H1 (cell line): Measurements from ENCODE around the gene TFF1. TPM values are rescaled to one million over a fixed set of nuclear protein-coding genes. Genes with fewer than 3 reads are reported as not detected.

Source experiments
- CTCF ChIA-PET: fragments of 300-600 bp; sonication (Branson Sonifier 250); formaldehyde crosslinking; loops from one replicate; lab custom pipeline; 2021; ENCODE audit not compliant: partially characterized antibody; lab: Charles Lee
- POLR2A ChIA-PET: fragments of 300-600 bp; sonication (Branson Sonifier 250); formaldehyde crosslinking; loops from one replicate; lab custom pipeline; 2021; ENCODE audit warnings: inconsistent platforms; ENCODE audit not compliant: partially characterized antibody; lab: Charles Lee
- DNase-seq, 2 experiments: peaks; one replicate each; pipeline versions ENCODE4 v3.0.0 to v3.0.0-alpha.2; 2010 to 2022; ENCODE audit warnings: low spot score in 2 of 2, low read depth in 1 of 2, mixed read lengths in 1 of 2
- FAIRE-seq: peaks from 2 replicates; lab custom pipeline; 2011; peaks lifted over from hg19 to GRCh38; lab: Jason Lieb, UNC
- H2AFZ ChIP-seq: 2 replicates; pipeline ENCODE4 v1.8.1; 2012; ENCODE audit warnings: low read length, inconsistent platforms
- H2AK5ac ChIP-seq: 2 replicates; pipeline ENCODE4 v1.6.1; 2013; ENCODE audit warnings: low read depth, low read length
- H2BK120ac ChIP-seq: replicated peaks from 2 replicates; pipeline ENCODE3; 2013; ENCODE audit warnings: low read depth, low read length, inconsistent platforms
- H2BK12ac ChIP-seq: 2 replicates; pipeline ENCODE4 v1.6.1; 2013; ENCODE audit warnings: low read depth, low read length
- H2BK15ac ChIP-seq: 2 replicates; pipeline ENCODE4 v1.6.1; 2013; ENCODE audit warnings: low read length
- H2BK20ac ChIP-seq: 2 replicates; pipeline ENCODE4 v1.6.1; 2013; ENCODE audit warnings: low read length
- H2BK5ac ChIP-seq: 2 replicates; pipeline ENCODE4 v1.6.1; 2013; ENCODE audit warnings: low read depth, low read length
- H3K14ac ChIP-seq: 2 replicates; pipeline ENCODE4 v1.6.1; 2013; ENCODE audit warnings: inconsistent platforms; ENCODE audit not compliant: insufficient read length
- H3K18ac ChIP-seq: 2 replicates; pipeline ENCODE4 v1.6.1; 2013; ENCODE audit warnings: low read length; ENCODE audit errors: extremely low read depth
- H3K23ac ChIP-seq: 2 replicates; pipeline ENCODE4 v1.6.1; 2013; ENCODE audit warnings: inconsistent platforms; ENCODE audit not compliant: insufficient read length
- H3K23me2 ChIP-seq: 2 replicates; pipeline ENCODE4 v1.6.1; 2013; ENCODE audit warnings: low read depth, low read length
- H3K27ac ChIP-seq: 2 replicates; pipeline ENCODE4 v1.6.1; 2011; ENCODE audit warnings: low read depth, low read length, inconsistent platforms
- H3K27me3 ChIP-seq, 4 experiments: replicated peaks in 1 of 4; 1 replicate in 1 of 4; 2 replicates in 3 of 4; pipeline versions ENCODE4 v1.6.1 to v1.8.1; 2011 to 2013; ENCODE audit warnings: low read length in 3 of 4, mild to moderate bottlenecking in 3 of 4, inconsistent platforms in 2 of 4, mixed read lengths in 2 of 4, moderate library complexity in 1 of 4; ENCODE audit not compliant: control insufficient read depth in 3 of 4, insufficient read depth in 3 of 4; ENCODE audit errors: extremely low read depth in 1 of 4
- H3K36me3 ChIP-seq, 4 experiments: 2 replicates each; pipeline versions ENCODE4 v1.6.1 to v1.8.1; 2011 to 2013; ENCODE audit warnings: mild to moderate bottlenecking in 4 of 4, low read length in 3 of 4, moderate library complexity in 2 of 4, control low read depth in 1 of 4, inconsistent platforms in 1 of 4; ENCODE audit not compliant: insufficient read depth in 4 of 4, control insufficient read depth in 2 of 4
- H3K4ac ChIP-seq: replicated peaks from 2 replicates; pipeline ENCODE3; 2013; ENCODE audit warnings: low read length, low read depth, mixed read lengths, inconsistent platforms; ENCODE audit not compliant: insufficient read length
- H3K4me1 ChIP-seq, 4 experiments: replicated peaks in 1 of 4; 1 replicate in 1 of 4; 2 replicates in 3 of 4; pipeline versions ENCODE4 v1.6.1 to v1.8.1; 2011 to 2013; ENCODE audit warnings: low read length in 3 of 4, inconsistent platforms in 2 of 4, mixed read lengths in 1 of 4; ENCODE audit not compliant: insufficient read depth in 4 of 4, control insufficient read depth in 3 of 4
- H3K4me2 ChIP-seq, 2 experiments: 2 replicates each; pipeline versions ENCODE4 v1.6.1 to v1.8.1; 2011 to 2013; ENCODE audit warnings: low read depth in 2 of 2, low read length in 2 of 2, control low read depth in 1 of 2, inconsistent platforms in 1 of 2, mild to moderate bottlenecking in 1 of 2; ENCODE audit not compliant: insufficient read depth in 1 of 2
- H3K4me3 ChIP-seq, 4 experiments: fragments of 200-600, 300-600 bp in 1 of 4; sonication (generic), shearing (Covaris generic), sonication (Bioruptor Twin) in 1 of 4; 2 replicates each; pipeline versions ENCODE4 v1.5.1 to v1.8.1; 2011 to 2016; ENCODE audit warnings: low read length in 4 of 4, low read depth in 3 of 4, control low read depth in 2 of 4, inconsistent platforms in 2 of 4, mild to moderate bottlenecking in 2 of 4, mixed read lengths in 1 of 4, moderate library complexity in 1 of 4; ENCODE audit not compliant: insufficient read depth in 2 of 4; ENCODE audit errors: extremely low read depth in 1 of 4
- H3K56ac ChIP-seq: replicated peaks from 2 replicates; pipeline ENCODE3; 2013; ENCODE audit warnings: low read depth, mild to moderate bottlenecking, mixed read lengths, low read length, inconsistent platforms; ENCODE audit not compliant: insufficient read length
- H3K79me1 ChIP-seq: 2 replicates; pipeline ENCODE4 v1.6.1; 2013; ENCODE audit warnings: low read depth, low read length, control low read depth
- H3K79me2 ChIP-seq, 2 experiments: 2 replicates each; pipeline versions ENCODE4 v1.6.1 to v1.8.1; 2012 to 2013; ENCODE audit warnings: low read length in 2 of 2, mild to moderate bottlenecking in 2 of 2, inconsistent platforms in 1 of 2; ENCODE audit not compliant: insufficient read depth in 2 of 2, control insufficient read depth in 1 of 2
- H3K9ac ChIP-seq, 4 experiments: replicated peaks in 1 of 4; 1 replicate in 1 of 4; 2 replicates in 3 of 4; pipeline versions ENCODE4 v1.6.1 to v1.8.1; 2011 to 2013; ENCODE audit warnings: low read depth in 3 of 4, low read length in 3 of 4, control low read depth in 2 of 4, mild to moderate bottlenecking in 2 of 4, moderate library complexity in 2 of 4, inconsistent platforms in 1 of 4; ENCODE audit errors: extremely low read depth in 1 of 4
- H3K9me3 ChIP-seq, 2 experiments: 2 replicates each; pipeline versions ENCODE4 v1.6.1 to v1.8.1; 2012 to 2013; ENCODE audit warnings: mild to moderate bottlenecking in 2 of 2, moderate library complexity in 2 of 2, control low read depth in 1 of 2, inconsistent platforms in 1 of 2, low read depth in 1 of 2, low read length in 1 of 2, mixed read lengths in 1 of 2; ENCODE audit not compliant: insufficient read depth in 2 of 2
- H4K20me1 ChIP-seq, 2 experiments: replicated peaks in 1 of 2; 2 replicates each; pipeline versions ENCODE3 to v1.8.1; 2011 to 2013; ENCODE audit warnings: inconsistent platforms in 2 of 2, low read length in 2 of 2, mild to moderate bottlenecking in 1 of 2; ENCODE audit not compliant: insufficient read depth in 2 of 2, control insufficient read depth in 1 of 2
- H4K5ac ChIP-seq: 2 replicates; pipeline ENCODE4 v1.6.1; 2013; ENCODE audit warnings: low read length, low read depth, mixed read lengths, inconsistent platforms; ENCODE audit not compliant: insufficient read length
- H4K8ac ChIP-seq: 2 replicates; pipeline ENCODE4 v1.8.0; 2013; ENCODE audit warnings: mild to moderate bottlenecking, moderate library complexity, low read length, inconsistent platforms; ENCODE audit not compliant: insufficient read depth; ENCODE audit errors: extremely low read depth
- H4K91ac ChIP-seq: replicated peaks from 2 replicates; pipeline ENCODE3; 2013; ENCODE audit warnings: low read length, mixed read lengths, inconsistent platforms; ENCODE audit not compliant: insufficient read length
- BRCA1 ChIP-seq: IDR thresholded peaks from 2 replicates; pipeline ENCODE4 v1.6.1; 2012; ENCODE audit warnings: low read depth, low read length, improper control_type of control experiment
- CBX5 ChIP-seq: fragments of 300-800, 300-1000 bp; sonication (generic); IDR thresholded peaks from 2 replicates; pipeline ENCODE4 v1.7.1; 2016; ENCODE audit warnings: antibody characterized with exemption, low read length, low read depth
- CBX8 ChIP-seq: fragments of 300-800, 300-1000 bp; sonication (generic); IDR thresholded peaks from 2 replicates; pipeline ENCODE4 v1.7.1; 2016; ENCODE audit warnings: low read depth, low read length, borderline replicate concordance
- EGR1 ChIP-seq: IDR thresholded peaks from 2 replicates; pipeline ENCODE4 v1.6.1; 2011; ENCODE audit warnings: low read depth, low read length, borderline replicate concordance
- HDAC6 ChIP-seq: IDR thresholded peaks from one replicate; pipeline ENCODE4 v1.7.1; 2012; ENCODE audit warnings: low read depth, mild to moderate bottlenecking, inconsistent platforms, low read length, moderate library complexity
- JUN ChIP-seq: IDR thresholded peaks from 2 replicates; pipeline ENCODE4 v1.6.1; 2011; ENCODE audit warnings: low read depth, mild to moderate bottlenecking, improper control_type of control experiment, low read length
- MAFK ChIP-seq: IDR thresholded peaks from 2 replicates; pipeline ENCODE4 v1.6.1; 2012; ENCODE audit warnings: low read depth, mild to moderate bottlenecking, improper control_type of control experiment, low read length
- POLR2AphosphoS5 ChIP-seq: IDR thresholded peaks from 2 replicates; pipeline ENCODE4 v1.6.1; 2011; ENCODE audit warnings: low read depth, low read length
- RAD21 ChIP-seq, 2 experiments: IDR thresholded peaks in 1 of 2; conservative IDR thresholded peaks in 1 of 2; 2 replicates each; pipeline ENCODE4 v1.6.1; 2011; ENCODE audit warnings: low read depth in 2 of 2, low read length in 2 of 2, improper control_type of control experiment in 1 of 2, inconsistent platforms in 1 of 2, mild to moderate bottlenecking in 1 of 2, moderate library complexity in 1 of 2
- RBBP5 ChIP-seq: IDR thresholded peaks from 2 replicates; pipeline ENCODE4 v1.7.1; 2012; ENCODE audit warnings: low read depth, mild to moderate bottlenecking, inconsistent platforms, low read length, moderate library complexity, borderline replicate concordance
- SIX5 ChIP-seq: IDR thresholded peaks from 2 replicates; pipeline ENCODE4 v1.6.1; 2011; ENCODE audit warnings: mild to moderate bottlenecking, low read depth, low read length
- SP4 ChIP-seq: IDR thresholded peaks from 2 replicates; pipeline ENCODE4 v1.6.1; 2012; ENCODE audit warnings: low read length, inconsistent platforms
- SUZ12 ChIP-seq: fragments of 200-600 bp; sonication (generic); IDR thresholded peaks from 2 replicates; pipeline ENCODE4 v1.6.1; 2012; ENCODE audit warnings: mild to moderate bottlenecking, inconsistent platforms, low read length, moderate library complexity, mixed read lengths
- USF2 ChIP-seq: IDR thresholded peaks from 2 replicates; pipeline ENCODE4 v1.6.1; 2011; ENCODE audit warnings: low read length, improper control_type of control experiment
- WGBS, 2 experiments: shearing (Covaris generic) in 1 of 2; methylation state at CpG; one replicate each; pipeline versions ENCODE4 v1.1.6 to v1.1.7; 2013 to 2015; ENCODE audit warnings: low lambda C conversion rate in 2 of 2, mixed read lengths in 2 of 2, inconsistent platforms in 1 of 2, low coverage in 1 of 2, missing lambda C conversion rate in 1 of 2; ENCODE audit not compliant: insufficient replicate concordance in 2 of 2, insufficient coverage in 1 of 2, insufficient read length in 1 of 2; ENCODE audit errors: extremely low coverage in 1 of 2, missing lambda C conversion rate in 1 of 2; 5-methylcytosine and 5-hydroxymethylcytosine counted together
- polyA plus RNA-seq, 7 experiments: library from polyadenylated mRNA; depleted of rRNA in 3 of 7; stranded (reverse) in 5 of 7; unstranded in 2 of 7; fragments of >200 nt in 5 of 7; fragments of 200-250 nt in 2 of 7; gene quantifications; 1 replicate in 5 of 7; 2 replicates in 1 of 7; 4 replicates in 1 of 7; pipeline versions ENCODE4 v1.2.1 to v1.2.3, GENCODE V29; 2011 to 2013; ENCODE audit warnings: missing spikeins in 2 of 7, mixed read lengths in 2 of 7
- total RNA-seq: library from RNA; stranded (reverse); fragmentation: NEBNext Ultra II Directional; extraction: Animal tissue kit (Norgen Biotek cat#: 25700); gene quantifications from 2 replicates; pipeline ENCODE4 v1.2.1, GENCODE V29; 2021

Gene TFF1
- total and polyA plus RNA-seq, 2 of the 8 experiments (the other 6 are each of a cell fraction or from before 2014, with no cell fraction given): not detected

- CTCF ChIA-PET: interaction anchor here (1.0 to 5.0 kb wide), 15 partner anchors 8 to 106 kb away, joined by 3 to 28 read pairs (median 6); no protein-coding TSS in a partner anchor
- H4K20me1 ChIP-seq: no peaks in the 10 kb centered on the region
- TF ChIP-seq SIX5: no peak
- no peak for TF ChIP-seq EGR1
- TF ChIP-seq CBX5: no peak
- no peak for TF ChIP-seq RBBP5
- TF ChIP-seq SP4: no peak
- no peak for TF ChIP-seq POLR2AphosphoS5
- TF ChIP-seq CBX8: no peak
- TF ChIP-seq SUZ12: no peak
- TF ChIP-seq MAFK: no peak
- no peak for TF ChIP-seq RAD21 (IDR thresholded peaks at IDR 0.05 in 1 of 2, conservative IDR thresholded peaks at IDR 0.05 in 1 of 2; ENCODE audit: low read depth in 2 of 2, low read length in 2 of 2)
- TF ChIP-seq JUN: no peak
- TF ChIP-seq USF2: no peak
- TF ChIP-seq BRCA1: no peak
- no peak for TF ChIP-seq HDAC6
These were observed 5.0 kb downstream of the TFF1 start for GRCh38 chr21:42361286-42361685.

More at GRCh38 chr21:42361286-42361685, 5.0 kb downstream of the TFF1 start:
- Histone ChIP-seq H3K4me3 (no peak overlapping the region), H4K8ac (no peak overlapping the region), H3K18ac (no peak overlapping the region), H2AK5ac (no peak overlapping the region), H3K9me3 (peaks cover 8 to 9% of the 10 kb centered on the region in 2 experiments), H2BK12ac (no peak overlapping the region), H3K23me2 (no peaks in the 10 kb centered on the region), H3K79me1 (no peaks in the 10 kb centered on the region; the same call in 1 of the 2 replicates), H2BK20ac (no peak overlapping the region), H3K36me3 (no peaks in the 10 kb centered on the region), H4K5ac (no peak overlapping the region), H3K27ac (no peak overlapping the region), H3K56ac (no peak overlapping the region), H3K27me3 (no peaks in the 10 kb centered on the region), H3K4ac (no peak overlapping the region), H2BK15ac (no peak overlapping the region), H4K91ac (no peak overlapping the region), H3K23ac (no peak overlapping the region), H2AFZ (no peak overlapping the region), H2BK120ac (no peak overlapping the region), H3K79me2 (no peaks in the 10 kb centered on the region), H2BK5ac (no peak overlapping the region), H3K14ac (no peak overlapping the region), H3K4me2 (no peak overlapping the region), H3K4me1 (no peaks in the 10 kb centered on the region; a peak in 2 of 7 replicates), H3K9ac (no peak overlapping the region)
- POLR2A ChIA-PET: interaction anchor here (0.6 to 1.1 kb wide), 3 partner anchors 13 to 831 kb away, joined by 3 read pairs; no protein-coding TSS in a partner anchor
- DNase-seq: no peak
- FAIRE-seq: no peak
- WGBS, 2 experiments: 66% methylated on average over 7 of the region's 7 CpGs; no CpG with 5 or more reads in 1 of the 2 experiments
